Effector memory CD4-positive, alpha-beta T cell (primary cell): Measurements from ENCODE around the gene KCNJ5.
"Not testable (repeated sequence)": the region's sequence is repeated elsewhere in the genome, so short reads cannot be mapped to it uniquely, and the experiment has no call there.

ENCODE experiments used
- DNase-seq, 3 donors: peaks; one replicate each; pipeline ENCODE4 v3.0.0-alpha.2; 2020
- H3K27ac ChIP-seq: 2 replicates; pipeline ENCODE4 v1.7.0; 2013; ENCODE audit warnings: mild to moderate bottlenecking, low read length, moderate library complexity; ENCODE audit not compliant: insufficient read depth, poor library complexity, severe bottlenecking
- H3K27me3 ChIP-seq: replicated peaks from 2 replicates; pipeline ENCODE4 v1.7.0; 2013; ENCODE audit warnings: mild to moderate bottlenecking, low read length; ENCODE audit not compliant: insufficient read depth, control insufficient read depth, poor library complexity, severe bottlenecking
- H3K36me3 ChIP-seq: 2 replicates; pipeline ENCODE4 v1.7.0; 2013; ENCODE audit warnings: mild to moderate bottlenecking, low read length, moderate library complexity; ENCODE audit not compliant: control insufficient read depth, insufficient read depth
- H3K4me1 ChIP-seq: 2 replicates; pipeline ENCODE4 v1.7.0; 2013; ENCODE audit warnings: low read length, mild to moderate bottlenecking; ENCODE audit not compliant: control insufficient read depth, insufficient read depth, poor library complexity, severe bottlenecking
- H3K4me3 ChIP-seq: 2 replicates; pipeline ENCODE4 v1.7.0; 2013; ENCODE audit warnings: low read length, low read depth, mild to moderate bottlenecking; ENCODE audit not compliant: insufficient read depth, poor library complexity, severe bottlenecking
- H3K9me3 ChIP-seq: 2 replicates; pipeline ENCODE4 v1.7.0; 2013; ENCODE audit warnings: mild to moderate bottlenecking, low read length, moderate library complexity; ENCODE audit not compliant: control insufficient read depth

Gene KCNJ5

DNA sequence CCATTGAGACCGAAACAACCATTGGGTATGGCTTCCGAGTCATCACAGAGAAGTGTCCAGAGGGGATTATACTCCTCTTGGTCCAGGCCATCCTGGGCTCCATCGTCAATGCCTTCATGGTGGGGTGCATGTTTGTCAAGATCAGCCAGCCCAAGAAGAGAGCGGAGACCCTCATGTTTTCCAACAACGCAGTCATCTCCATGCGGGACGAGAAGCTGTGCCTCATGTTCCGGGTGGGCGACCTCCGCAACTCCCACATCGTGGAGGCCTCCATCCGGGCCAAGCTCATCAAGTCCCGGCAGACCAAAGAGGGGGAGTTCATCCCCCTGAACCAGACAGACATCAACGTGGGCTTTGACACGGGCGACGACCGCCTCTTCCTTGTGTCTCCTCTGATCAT, 20.5 kb downstream of the KCNJ5 start:
- Histone ChIP-seq H3K4me3 (no peak overlapping the region), H3K4me1 (no peaks in the 10 kb centered on the region), H3K9me3 (no peaks in the 10 kb centered on the region), H3K36me3 (no peaks in the 10 kb centered on the region), H3K27ac (no peak overlapping the region), H3K27me3 (peaks cover 3% of the 10 kb centered on the region)
- no peak for DNase-seq

DNA sequence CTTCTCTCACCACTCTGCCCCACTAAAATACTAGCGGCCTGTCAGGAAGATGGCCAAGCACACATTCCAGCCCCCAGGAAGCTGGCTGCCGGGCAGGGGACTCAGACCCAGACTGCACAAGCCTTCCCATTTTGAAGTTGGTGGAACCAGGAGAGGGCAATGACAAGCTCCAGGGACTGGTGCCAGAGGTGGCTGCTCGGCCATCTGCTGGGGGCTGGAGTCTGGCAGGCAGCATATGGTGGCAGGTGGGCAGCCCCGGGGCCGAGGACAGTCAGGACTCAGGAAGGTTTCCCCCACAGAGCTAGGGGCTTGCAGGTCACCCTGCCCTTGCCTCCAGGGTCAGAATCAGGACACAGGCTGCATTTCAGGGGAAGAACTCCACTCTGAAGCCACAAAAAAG, 22.6 kb downstream of the KCNJ5 start:
- Histone ChIP-seq H3K36me3 (no peaks in the 10 kb centered on the region), H3K27ac (no peak overlapping the region), H3K27me3 (peaks cover 3% of the 10 kb centered on the region), H3K9me3 (no peaks in the 10 kb centered on the region), H3K4me3 (no peak overlapping the region), H3K4me1 (no peaks in the 10 kb centered on the region)
- no peak for DNase-seq

DNA sequence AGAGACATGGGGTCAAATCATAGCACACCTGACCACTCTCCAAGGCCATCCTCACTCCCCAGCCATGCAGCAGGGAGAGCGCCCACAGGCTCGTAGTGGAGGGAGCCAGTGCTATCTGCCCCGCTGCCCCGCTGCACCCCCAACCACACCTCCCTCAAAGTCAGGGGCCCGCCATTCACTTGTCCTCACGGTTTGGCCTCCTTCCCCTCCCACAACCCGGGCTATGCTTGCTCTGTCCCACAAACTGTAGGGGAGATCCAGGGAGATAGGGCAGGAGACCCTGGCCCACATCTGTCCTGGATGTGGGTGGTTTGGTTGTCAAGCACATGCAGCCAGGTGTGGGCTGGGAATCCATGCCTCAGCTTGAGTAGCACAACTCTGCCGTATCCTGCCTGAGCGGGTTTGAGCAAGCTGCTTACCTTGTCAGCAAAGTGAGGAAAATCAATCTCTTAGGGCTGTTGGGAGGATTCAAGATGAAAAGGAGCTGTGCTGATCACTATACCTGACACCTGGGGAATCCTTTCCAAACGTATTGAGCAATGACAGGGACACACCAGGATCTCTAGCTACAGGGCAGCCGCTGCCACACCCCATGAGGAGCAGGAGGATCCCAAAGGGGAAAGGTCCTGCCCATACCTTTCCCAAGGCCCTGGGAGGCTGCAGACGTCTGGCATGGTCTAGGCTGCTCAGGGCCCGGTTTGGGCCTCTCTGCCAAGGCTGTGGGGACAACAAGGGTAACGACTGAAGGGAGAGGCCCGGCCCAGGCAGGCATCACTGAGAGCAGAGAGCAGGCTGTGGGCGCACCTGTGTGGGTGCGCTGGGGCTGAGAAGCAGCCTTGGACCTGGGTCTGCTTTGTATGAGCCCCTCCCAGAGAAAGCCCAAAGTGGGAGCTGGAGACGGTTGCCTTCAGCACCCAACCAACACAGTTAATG, 23.3 kb downstream of the KCNJ5 start:
- Histone ChIP-seq H3K4me1 (no peaks in the 10 kb centered on the region), H3K4me3 (no peak overlapping the region), H3K9me3 (no peaks in the 10 kb centered on the region), H3K36me3 (no peaks in the 10 kb centered on the region), H3K27me3 (peaks cover 3% of the 10 kb centered on the region), H3K27ac (no peak overlapping the region)
- DNase-seq = no peak

DNA sequence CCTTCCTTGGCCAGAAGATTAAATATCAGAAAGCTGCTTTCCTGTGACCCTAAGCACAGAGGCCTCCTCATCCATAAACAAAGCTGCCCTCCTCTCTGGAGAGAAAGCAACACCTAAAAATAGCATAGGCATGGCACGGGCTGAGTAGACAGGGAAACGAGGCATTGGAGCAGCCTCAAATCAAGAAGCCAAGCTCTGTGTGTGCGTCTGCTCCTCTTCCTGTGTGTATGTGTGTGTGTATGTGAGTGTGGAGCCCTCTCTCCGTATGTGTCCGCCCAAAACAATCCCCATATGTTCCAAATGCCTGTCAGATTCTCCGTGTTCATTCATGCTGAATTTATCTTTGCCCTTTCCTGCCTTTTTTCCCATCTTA, 24.0 kb downstream of the KCNJ5 start:
- Histone ChIP-seq H3K27ac (no peak overlapping the region), H3K9me3 (no peaks in the 10 kb centered on the region), H3K27me3 (peaks cover 3% of the 10 kb centered on the region), H3K4me1 (no peaks in the 10 kb centered on the region), H3K4me3 (no peak overlapping the region), H3K36me3 (no peaks in the 10 kb centered on the region)
- DNase-seq = no peak

DNA sequence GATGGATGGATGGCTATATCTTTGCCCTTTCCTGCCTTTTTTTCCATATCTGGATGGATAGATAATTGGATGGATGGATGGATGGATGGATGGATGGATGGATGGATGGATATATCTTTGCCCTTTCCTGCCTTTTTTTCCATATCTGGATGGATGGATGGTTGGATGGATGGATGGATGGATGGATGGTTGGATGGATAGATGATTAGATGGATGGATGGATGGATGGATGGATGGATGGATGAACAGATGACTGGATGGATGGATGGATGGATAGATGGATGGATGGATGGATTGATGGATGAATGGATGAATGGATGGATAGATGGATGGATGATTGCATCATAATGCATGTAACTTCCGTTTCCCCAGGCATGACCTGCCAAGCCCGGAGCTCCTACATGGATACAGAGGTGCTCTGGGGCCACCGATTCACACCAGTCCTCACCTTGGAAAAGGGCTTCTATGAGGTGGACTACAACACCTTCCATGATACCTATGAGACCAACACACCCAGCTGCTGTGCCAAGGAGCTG, 24.9 kb downstream of the KCNJ5 start:
- Histone ChIP-seq H3K36me3 (no peaks in the 10 kb centered on the region), H3K27ac (no peak overlapping the region), H3K4me3 (no peak overlapping the region), H3K9me3 (no peaks in the 10 kb centered on the region), H3K4me1 (no peaks in the 10 kb centered on the region), H3K27me3 (peaks cover 3% of the 10 kb centered on the region)
- no peak for DNase-seq

DNA sequence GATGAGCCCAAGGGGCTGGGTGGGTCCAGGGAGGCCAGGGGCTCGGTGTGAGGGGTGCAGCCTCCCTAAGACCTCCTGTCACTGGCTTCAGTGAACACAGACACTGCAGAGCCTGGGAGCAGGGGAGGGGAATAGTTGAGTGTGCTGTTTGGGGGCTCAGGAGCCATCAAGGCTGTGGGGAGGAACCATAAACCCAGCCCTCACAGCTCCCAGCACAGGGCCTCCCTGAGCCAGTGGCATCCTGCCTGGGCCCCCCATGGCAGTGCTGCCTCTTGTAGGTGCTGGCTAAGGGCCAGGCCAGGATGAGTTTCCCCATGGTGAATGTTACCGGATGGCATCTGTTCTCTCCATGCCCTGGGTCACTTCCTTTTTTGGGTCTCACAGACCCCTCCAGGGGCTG, 25.5 kb downstream of the KCNJ5 start:
- H3K9me3 ChIP-seq = no peaks in the 10 kb centered on the region
- no peak for DNase-seq
- H3K4me3 ChIP-seq = no peak overlapping the region
- H3K27ac ChIP-seq = no peak overlapping the region
- H3K4me1 ChIP-seq = no peaks in the 10 kb centered on the region
- H3K36me3 ChIP-seq = no peaks in the 10 kb centered on the region
- peaks cover 3% of the 10 kb centered on the region for H3K27me3 ChIP-seq

DNA sequence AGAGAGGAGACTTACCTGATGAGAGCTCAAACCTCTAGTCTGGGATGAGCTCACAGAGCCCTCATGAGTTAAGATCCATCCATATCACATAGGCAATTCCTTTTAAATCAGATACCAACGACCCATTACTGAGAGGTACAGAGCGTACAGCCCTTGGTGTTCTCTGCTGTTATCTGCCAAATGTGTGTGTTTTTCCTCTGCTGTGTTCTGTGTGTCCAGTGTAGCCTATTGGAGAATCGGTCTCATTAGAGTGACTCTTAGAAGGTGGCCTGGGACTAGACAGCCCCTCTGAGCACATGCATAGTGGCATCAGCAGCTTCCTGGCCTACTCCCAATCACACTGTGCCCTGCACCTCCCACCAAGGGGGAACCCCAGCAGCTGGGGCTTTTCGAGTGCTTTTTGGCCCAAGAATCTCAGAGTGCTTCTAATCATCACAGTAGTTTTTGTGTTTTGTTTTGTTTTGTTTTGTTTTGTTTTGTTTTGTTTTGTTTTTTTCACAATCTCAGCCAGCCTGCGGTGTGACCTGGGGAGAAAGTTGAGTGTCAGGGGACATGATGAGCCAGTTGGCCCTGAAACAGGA, 26.1 kb downstream of the KCNJ5 start:
- no peak for DNase-seq
- Histone ChIP-seq H3K4me1 (no peaks in the 10 kb centered on the region), H3K27me3 (peaks cover 3% of the 10 kb centered on the region)

DNA sequence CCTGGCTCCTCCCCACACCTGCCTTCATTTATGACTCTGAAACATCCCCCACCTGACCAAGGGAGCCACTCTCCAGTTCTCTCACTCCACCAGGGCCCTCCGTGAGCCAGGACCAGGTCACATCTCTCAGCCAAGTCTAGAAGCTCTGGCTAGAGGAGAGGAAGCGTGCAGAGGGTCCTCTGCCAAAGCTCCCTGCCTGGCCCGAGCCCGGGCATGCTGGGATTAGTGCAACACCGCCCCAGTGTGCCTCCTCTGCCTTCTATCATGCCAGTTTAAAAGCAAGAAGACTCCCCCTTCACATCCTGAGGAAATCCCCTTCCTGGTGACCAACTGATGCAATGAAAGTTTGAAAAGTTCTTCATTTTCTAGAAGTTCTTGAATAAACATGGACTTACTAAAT, 28.1 kb downstream of the KCNJ5 start:
- no peaks in the 10 kb centered on the region for H3K27me3 ChIP-seq
- DNase-seq = no peak
- no peak overlapping the region for H3K27ac ChIP-seq
- H3K4me1 ChIP-seq = no peaks in the 10 kb centered on the region
- no peaks in the 10 kb centered on the region for H3K36me3 ChIP-seq
- no peak overlapping the region for H3K4me3 ChIP-seq
- H3K9me3 ChIP-seq = no peaks in the 10 kb centered on the region

More for the DNA sequence above, 26.1 kb downstream of the KCNJ5 start:
- H3K36me3 ChIP-seq = no peaks in the 10 kb centered on the region
- no peak overlapping the region for H3K27ac ChIP-seq
- no peak overlapping the region for H3K4me3 ChIP-seq
- H3K9me3 ChIP-seq = no peaks in the 10 kb centered on the region

DNA sequence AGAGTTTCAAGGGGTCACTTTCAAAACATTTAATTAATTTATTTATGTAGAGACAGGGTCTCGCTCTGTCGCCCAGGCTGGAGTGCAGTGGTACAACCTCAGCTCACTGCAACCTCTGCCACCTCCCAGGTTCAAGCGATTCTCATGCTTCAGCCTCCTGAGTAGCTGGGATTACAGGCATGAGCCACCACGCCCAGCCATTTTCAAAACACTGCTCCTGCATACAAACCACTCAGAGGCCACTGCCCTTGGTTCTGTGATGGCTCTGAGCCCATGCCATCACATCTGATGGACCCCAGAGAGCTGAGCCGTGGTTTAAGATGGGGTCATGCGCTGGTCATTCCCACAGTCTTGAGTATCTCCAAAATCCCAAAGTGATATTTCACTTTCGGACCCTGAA, 28.5 kb downstream of the KCNJ5 start:
- DNase-seq, H3K9me3 ChIP-seq, H3K4me1 ChIP-seq, H3K36me3 ChIP-seq, H3K4me3 ChIP-seq, H3K27me3 ChIP-seq, H3K27ac ChIP-seq: not testable (repeated sequence)

DNA sequence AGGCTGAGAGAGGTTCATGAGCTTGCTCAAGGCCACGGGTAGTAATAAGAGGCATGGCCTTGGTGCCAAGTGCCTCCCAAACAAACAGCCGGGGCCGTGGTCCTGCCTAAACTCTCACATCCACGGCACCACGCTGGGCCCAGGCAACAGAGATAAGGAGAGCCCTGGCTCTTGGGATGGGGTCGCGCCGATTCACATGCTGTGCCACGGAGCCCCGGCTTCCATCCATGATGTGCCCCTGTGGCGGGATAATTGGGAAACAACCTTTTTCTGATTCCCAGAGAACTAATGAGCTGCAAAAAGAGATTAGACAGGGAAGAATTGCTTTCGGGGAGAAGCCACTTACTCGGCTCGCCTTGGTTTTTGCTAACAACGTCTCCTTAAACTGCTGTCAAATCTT, 29.5 kb downstream of the KCNJ5 start:
- no peak for DNase-seq
- Histone ChIP-seq H3K36me3 (no peaks in the 10 kb centered on the region), H3K4me3 (no peak overlapping the region), H3K4me1 (no peaks in the 10 kb centered on the region), H3K27me3 (no peaks in the 10 kb centered on the region), H3K27ac (no peak overlapping the region), H3K9me3 (no peaks in the 10 kb centered on the region)
